ENCODE data around the gene PTCH1. TPM values are rescaled to one million over a fixed set of nuclear protein-coding genes. Genes with fewer than 3 reads are reported as not detected.

PTCH1 gene
- polyA plus RNA-seq, 1 donor: 25.3 TPM

DNA sequence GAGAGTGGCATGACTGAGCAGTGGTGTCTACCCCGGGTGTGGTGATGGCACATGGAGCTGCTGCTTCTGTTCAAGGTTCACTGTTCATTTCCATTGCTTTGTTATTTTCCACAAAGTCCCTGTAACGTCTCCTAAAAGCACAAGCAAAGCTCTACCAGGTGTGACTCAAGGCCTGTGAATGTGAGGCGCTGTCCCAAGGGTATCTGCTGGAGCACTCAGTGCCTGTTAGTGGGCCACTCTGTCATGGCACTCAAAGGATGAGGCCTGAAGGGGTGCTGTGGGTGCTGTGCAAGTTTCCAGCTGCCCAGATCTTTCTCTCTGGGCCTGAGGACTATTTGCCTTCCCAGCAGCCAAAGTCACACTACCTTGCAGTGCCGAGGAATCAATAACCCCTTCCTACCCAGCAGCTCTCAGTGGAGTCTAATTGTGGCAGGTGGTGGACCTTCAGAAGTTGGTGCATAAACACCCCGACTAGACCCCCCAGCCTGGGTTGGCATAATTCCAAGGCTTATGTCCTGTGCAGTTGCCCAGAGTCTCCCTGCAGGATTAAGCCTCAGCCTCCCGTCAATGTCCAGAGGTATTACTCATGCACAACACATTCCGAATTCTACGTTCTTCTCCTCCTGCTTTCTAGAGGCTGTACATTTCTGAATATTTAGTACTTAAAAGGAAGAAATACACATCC lies 17.4 kb upstream of the PTCH1 start:
- no peak overlapping the region for H3K4me3 ChIP-seq (ENCODE audit: low read length)
- H3K4me1 ChIP-seq (ENCODE audit: control insufficient read depth, insufficient read depth, low read length): no peaks in the 10 kb centered on the region
- H3K27me3 ChIP-seq (ENCODE audit: control insufficient read depth, insufficient read depth, low read length): no peaks in the 10 kb centered on the region
- no peaks in the 10 kb centered on the region for H3K36me3 ChIP-seq (ENCODE audit: control insufficient read depth, insufficient read depth, low read length)
- no CpG with 5 or more reads among the region's 8 CpGs for WGBS (ENCODE audit: insufficient coverage, low lambda C conversion rate)
- H3K27ac ChIP-seq (ENCODE audit: low read length): no peak overlapping the region
- no peak for DNase-seq
- no peaks in the 10 kb centered on the region for H3K9me3 ChIP-seq (ENCODE audit: control insufficient read depth, low read depth, low read length)

DNA sequence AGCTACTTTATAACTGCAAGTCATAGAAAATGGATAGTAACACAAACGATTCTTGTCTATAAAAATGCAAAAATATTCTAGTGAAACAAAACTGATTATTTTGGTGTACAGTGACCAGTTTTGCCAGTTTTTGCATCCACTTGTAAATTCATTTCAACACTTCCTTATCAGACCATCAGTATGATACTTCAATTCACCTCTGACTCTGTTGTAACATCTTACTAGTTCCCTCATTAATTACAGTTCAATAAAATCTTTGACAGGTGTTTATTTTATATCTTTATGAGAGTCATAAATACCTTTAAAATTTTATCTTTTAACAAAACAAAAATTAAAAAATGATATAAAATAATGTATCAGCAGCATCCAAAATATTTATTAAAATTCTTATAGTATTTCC lies 13.1 kb upstream of the PTCH1 start:
- WGBS (ENCODE audit: insufficient coverage, low lambda C conversion rate): 100% methylated on average over 1 of the region's 1 CpG
- Histone ChIP-seq H3K27ac (ENCODE audit: low read length) (no peak overlapping the region), H3K9me3 (ENCODE audit: control insufficient read depth, low read depth, low read length) (no peaks in the 10 kb centered on the region), H3K36me3 (ENCODE audit: control insufficient read depth, insufficient read depth, low read length) (no peaks in the 10 kb centered on the region), H3K27me3 (ENCODE audit: control insufficient read depth, insufficient read depth, low read length) (no peaks in the 10 kb centered on the region), H3K4me3 (ENCODE audit: low read length) (no peak overlapping the region), H3K4me1 (ENCODE audit: control insufficient read depth, insufficient read depth, low read length) (no peaks in the 10 kb centered on the region)
- DNase-seq: no peak

DNA sequence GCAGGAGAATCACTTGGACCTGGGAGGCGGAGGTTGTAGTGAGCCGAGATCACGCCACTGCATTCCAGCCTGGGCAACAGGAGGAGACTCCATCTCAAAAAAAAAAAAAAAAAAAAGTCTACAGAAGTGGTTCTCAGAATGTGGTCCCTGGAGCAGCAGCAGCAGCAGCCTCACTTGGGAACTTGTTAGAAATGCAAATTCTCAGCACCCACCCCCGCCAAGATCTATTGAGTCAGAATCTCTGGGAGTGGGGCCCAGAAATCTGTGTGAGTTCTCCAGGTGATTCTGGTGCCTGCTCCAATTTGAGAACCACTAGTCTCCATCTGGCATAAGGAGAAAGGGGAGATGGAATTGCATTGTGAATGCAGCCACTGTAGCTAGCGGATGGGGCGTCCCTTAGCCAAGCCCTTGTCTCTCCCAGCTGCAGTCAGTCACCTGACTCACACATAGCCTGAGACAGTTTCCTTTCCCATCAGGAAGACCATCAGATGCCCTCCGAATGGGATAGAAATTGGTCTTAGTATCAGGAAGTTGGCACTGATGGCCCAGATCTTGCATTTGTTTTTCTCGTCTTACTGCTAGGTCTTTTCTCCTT lies 12.2 kb upstream of the PTCH1 start:
- no peaks in the 10 kb centered on the region for H3K36me3 ChIP-seq (ENCODE audit: control insufficient read depth, insufficient read depth, low read length)
- no peak overlapping the region for H3K27ac ChIP-seq (ENCODE audit: low read length)
- no peaks in the 10 kb centered on the region for H3K4me1 ChIP-seq (ENCODE audit: control insufficient read depth, insufficient read depth, low read length)
- H3K27me3 ChIP-seq (ENCODE audit: control insufficient read depth, insufficient read depth, low read length): no peaks in the 10 kb centered on the region
- no CpG with 5 or more reads among the region's 8 CpGs for WGBS (ENCODE audit: insufficient coverage, low lambda C conversion rate)
- no peak overlapping the region for H3K4me3 ChIP-seq (ENCODE audit: low read length)
- no peak for DNase-seq
- no peaks in the 10 kb centered on the region for H3K9me3 ChIP-seq (ENCODE audit: control insufficient read depth, low read depth, low read length)

DNA sequence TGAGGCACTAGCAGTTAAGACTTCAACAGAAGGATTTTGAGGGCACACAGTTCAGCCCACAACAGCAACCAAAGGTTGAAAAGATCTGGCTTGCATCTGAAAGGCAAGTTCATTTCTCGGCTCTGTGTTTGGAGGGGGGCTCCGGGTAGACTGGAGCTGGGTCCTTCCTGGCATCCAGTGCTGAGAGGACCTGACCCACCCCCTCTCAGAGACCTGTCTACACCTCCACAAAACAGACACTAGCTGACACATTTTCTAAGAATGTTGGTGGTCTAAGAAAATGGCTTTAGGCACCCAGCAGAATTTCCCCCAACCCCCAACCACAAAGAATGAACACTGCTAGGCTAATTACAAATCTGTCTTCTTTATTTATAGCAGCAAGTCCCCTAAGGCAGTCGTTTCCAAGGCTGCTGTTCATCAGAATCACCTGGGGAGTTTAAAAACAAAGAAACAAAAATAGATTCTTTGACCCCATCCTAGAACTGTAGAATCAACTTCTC lies 6.2 kb upstream of the PTCH1 start:
- H3K36me3 ChIP-seq (ENCODE audit: control insufficient read depth, insufficient read depth, low read length): no peaks in the 10 kb centered on the region
- H3K27me3 ChIP-seq (ENCODE audit: control insufficient read depth, insufficient read depth, low read length): no peaks in the 10 kb centered on the region
- no peaks in the 10 kb centered on the region for H3K4me1 ChIP-seq (ENCODE audit: control insufficient read depth, insufficient read depth, low read length)
- H3K4me3 ChIP-seq (ENCODE audit: low read length): no peak overlapping the region
- WGBS (ENCODE audit: insufficient coverage, low lambda C conversion rate): no CpG with 5 or more reads among the region's 3 CpGs
- no peak for DNase-seq
- H3K9me3 ChIP-seq (ENCODE audit: control insufficient read depth, low read depth, low read length): no peaks in the 10 kb centered on the region
- H3K27ac ChIP-seq (ENCODE audit: low read length): no peak overlapping the region

DNA sequence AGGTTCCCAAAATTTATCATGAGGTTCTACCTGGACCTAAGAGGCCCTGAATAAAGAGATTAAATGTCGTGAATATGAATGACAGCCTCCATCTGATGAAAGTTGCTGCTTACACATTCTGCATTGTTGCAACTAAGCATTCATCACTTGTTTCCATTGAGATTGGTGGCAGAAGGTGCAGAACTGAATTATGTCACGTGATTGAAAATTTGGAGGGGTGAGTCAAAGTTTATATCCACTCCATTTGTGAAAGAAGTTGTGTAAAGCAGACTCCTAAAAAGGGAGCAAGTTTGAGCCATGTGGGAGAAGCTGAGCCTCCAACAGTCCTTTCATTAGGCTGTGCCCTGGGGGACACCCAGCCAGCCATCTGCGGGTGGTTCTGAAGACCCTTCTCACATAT lies 4.9 kb upstream of the PTCH1 start:
- DNase-seq: no peak
- H3K9me3 ChIP-seq (ENCODE audit: control insufficient read depth, low read depth, low read length): peaks cover under 1% of the 10 kb centered on the region
- WGBS (ENCODE audit: insufficient coverage, low lambda C conversion rate): no CpG with 5 or more reads among the region's 3 CpGs
- no peaks in the 10 kb centered on the region for H3K4me1 ChIP-seq (ENCODE audit: control insufficient read depth, insufficient read depth, low read length)
- H3K27me3 ChIP-seq (ENCODE audit: control insufficient read depth, insufficient read depth, low read length): peaks cover 3% of the 10 kb centered on the region
- no peak overlapping the region for H3K4me3 ChIP-seq (ENCODE audit: low read length)
- no peaks in the 10 kb centered on the region for H3K36me3 ChIP-seq (ENCODE audit: control insufficient read depth, insufficient read depth, low read length)
- no peak overlapping the region for H3K27ac ChIP-seq (ENCODE audit: low read length)

DNA sequence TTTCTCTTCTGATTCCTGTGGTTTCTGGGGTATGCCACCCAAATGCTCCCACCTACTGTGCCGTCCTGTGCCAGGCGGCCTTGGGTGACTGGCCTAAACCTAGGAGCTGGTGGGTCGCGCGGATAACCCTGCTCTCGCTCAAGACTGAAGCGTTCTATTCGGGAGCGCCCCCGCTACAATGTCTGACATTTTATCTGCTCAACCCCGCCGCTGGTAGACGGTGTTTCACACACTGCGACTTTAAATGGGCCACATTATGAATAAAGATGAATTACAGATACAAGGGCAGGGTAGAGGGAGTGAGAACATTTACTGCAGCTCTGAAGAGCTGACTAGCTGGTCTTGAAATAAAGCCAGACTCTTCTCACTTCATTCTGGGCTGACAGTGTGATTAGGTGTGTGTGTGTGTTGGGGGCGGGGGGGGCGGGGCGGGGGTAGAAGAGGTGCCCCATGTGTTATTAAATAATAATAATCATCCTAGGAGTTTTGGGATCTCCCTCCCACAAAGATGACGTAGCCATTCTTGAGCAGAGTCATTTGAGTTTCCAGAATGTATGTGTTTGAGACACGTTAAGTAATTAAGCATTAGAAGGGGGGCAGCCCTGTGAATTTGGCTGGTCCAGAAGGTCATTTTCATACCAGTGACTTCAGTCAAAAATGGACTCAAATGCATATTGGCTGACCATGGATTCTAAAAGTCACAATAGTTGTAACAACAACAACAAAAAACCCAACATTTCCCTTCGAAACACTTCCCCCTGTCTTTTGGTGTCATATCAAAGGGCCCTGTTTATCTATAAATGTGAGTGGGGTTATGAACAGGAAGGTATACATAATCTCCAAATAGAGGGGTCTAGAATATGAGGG lies 1.0 kb upstream of the PTCH1 start:
- H3K27me3 ChIP-seq (ENCODE audit: control insufficient read depth, insufficient read depth, low read length): peaks cover 10% of the 10 kb centered on the region
- no peak for DNase-seq
- no CpG with 5 or more reads among the region's 20 CpGs for whole genome bisulfite sequencing (ENCODE audit: insufficient coverage, low lambda C conversion rate)
- peaks cover 2% of the 10 kb centered on the region for H3K9me3 ChIP-seq (ENCODE audit: control insufficient read depth, low read depth, low read length)
- H3K36me3 ChIP-seq (ENCODE audit: control insufficient read depth, insufficient read depth, low read length): no peaks in the 10 kb centered on the region
- H3K4me1 ChIP-seq (ENCODE audit: control insufficient read depth, insufficient read depth, low read length): peaks cover 6% of the 10 kb centered on the region
- peak overlapping the region; percentile 65 for H3K4me3 ChIP-seq (ENCODE audit: low read length)
- peak overlapping the region; percentile 78 for H3K27ac ChIP-seq (ENCODE audit: low read length)

DNA sequence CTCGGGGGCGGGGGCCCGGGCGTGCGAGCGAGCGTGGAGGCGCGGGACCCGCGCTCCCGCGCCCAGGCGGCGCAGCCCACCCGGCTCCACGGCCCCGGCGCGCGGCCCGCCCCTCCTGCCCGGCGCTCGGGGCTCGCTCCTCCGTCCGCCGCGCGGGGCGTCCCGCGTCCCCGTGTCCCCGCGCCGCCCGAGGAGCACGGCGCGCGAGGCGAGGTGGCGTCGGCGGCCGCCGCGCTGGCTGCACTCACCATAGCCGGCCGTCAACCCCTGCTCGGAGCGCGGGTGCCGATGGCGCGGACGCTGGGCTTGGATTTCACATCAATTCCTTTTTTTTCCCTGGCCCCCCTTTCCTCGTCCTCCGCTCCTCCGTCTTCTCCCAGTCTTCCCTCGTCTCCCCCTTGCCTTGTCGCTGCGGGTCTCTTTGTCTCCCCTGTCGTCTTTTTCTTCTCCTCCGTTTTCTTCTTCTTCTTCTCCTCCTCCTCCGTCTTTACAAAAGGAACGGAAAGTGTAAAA lies 494 bp downstream of the PTCH1 start:
- H3K4me1 ChIP-seq (ENCODE audit: control insufficient read depth, insufficient read depth, low read length): peaks cover 17% of the 10 kb centered on the region
- WGBS (ENCODE audit: insufficient coverage, low lambda C conversion rate): 0% methylated on average over 8 of the region's 69 CpGs
- no peaks in the 10 kb centered on the region for H3K36me3 ChIP-seq (ENCODE audit: control insufficient read depth, insufficient read depth, low read length)
- peak overlapping the region; percentile 78 for H3K27ac ChIP-seq (ENCODE audit: low read length)
- H3K4me3 ChIP-seq (ENCODE audit: low read length): peak overlapping the region; percentile 65
- peaks cover 10% of the 10 kb centered on the region for H3K27me3 ChIP-seq (ENCODE audit: control insufficient read depth, insufficient read depth, low read length)
- DNase-seq: no peak
- H3K9me3 ChIP-seq (ENCODE audit: control insufficient read depth, low read depth, low read length): peaks cover 2% of the 10 kb centered on the region

DNA sequence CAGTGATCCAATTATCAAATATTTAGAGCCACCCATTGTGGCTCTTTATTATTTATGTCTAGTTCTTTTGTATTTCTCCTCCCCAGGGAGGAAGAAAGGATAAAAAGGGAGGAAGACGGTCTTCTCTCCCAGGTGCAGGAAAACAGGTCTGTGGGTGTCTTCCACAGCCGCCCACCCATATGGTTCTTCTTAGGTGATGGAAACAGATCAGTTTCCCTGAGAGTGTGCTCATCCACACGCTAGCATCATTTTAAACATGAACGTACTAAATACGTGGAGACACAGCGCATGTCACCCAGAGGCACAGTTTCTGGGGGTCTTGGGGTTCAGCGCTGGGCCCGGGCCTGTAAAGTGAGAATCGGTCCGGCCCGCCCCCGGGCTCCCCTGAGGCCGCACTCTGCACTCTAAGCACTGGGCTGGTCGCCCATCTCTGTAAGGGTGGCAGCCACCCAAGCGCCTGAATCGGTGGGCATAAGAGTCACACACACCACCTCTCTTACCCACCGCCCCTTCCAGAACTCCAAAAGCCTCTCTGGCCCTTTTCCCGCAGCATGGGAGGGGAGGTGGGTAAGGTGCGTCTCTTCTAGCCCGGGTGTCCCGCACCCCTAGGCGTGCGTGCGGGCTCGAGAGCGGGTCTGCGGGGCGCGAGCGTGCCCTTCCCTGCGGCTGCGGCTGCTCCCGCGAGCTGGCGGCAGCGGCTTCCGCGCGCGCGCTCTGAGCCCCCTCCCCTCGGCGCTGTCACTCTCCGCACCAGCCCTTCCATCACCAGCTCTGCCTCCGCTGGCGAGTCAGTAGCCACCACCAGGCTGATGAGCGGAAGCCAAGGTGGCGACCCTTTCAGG lies 1.3 kb downstream of the PTCH1 start:
- Histone ChIP-seq H3K36me3 (ENCODE audit: control insufficient read depth, insufficient read depth, low read length) (no peaks in the 10 kb centered on the region), H3K4me3 (ENCODE audit: low read length) (peak overlapping the region; percentile 63), H3K27me3 (ENCODE audit: control insufficient read depth, insufficient read depth, low read length) (peaks cover 10% of the 10 kb centered on the region), H3K9me3 (ENCODE audit: control insufficient read depth, low read depth, low read length) (peaks cover 2% of the 10 kb centered on the region), H3K4me1 (ENCODE audit: control insufficient read depth, insufficient read depth, low read length) (peaks cover 17% of the 10 kb centered on the region), H3K27ac (ENCODE audit: low read length) (peak overlapping the region; percentile 47)
- peak in 1 of 2 donors; percentile 47 for DNase-seq
- no CpG with 5 or more reads among the region's 48 CpGs for WGBS (ENCODE audit: insufficient coverage, low lambda C conversion rate)

DNA sequence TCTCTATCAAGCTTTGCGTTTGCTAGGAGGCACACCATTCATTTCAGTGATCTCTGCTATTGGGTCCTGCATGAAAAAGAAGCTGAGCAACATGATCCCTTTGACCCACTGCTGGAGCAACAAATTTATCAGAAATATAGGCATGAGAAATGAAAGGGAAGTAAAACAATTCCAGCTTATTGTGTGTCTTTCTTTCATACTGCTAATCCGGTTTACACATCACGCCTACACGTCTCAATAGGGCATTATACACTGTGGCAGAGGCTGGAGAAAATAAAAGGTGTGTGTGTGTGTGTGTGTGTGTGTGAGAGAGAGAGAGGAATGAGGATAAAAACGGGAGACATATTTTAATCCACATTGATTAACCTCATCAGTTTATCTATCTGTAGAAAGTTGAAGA lies 2.4 kb downstream of the PTCH1 start:
- DNase-seq: no peak
- peaks cover 10% of the 10 kb centered on the region for H3K27me3 ChIP-seq (ENCODE audit: control insufficient read depth, insufficient read depth, low read length)
- H3K27ac ChIP-seq (ENCODE audit: low read length): peak overlapping the region; percentile 51
- H3K4me1 ChIP-seq (ENCODE audit: control insufficient read depth, insufficient read depth, low read length): peaks cover 17% of the 10 kb centered on the region
- 50% methylated on average over 1 of the region's 5 CpGs for WGBS (ENCODE audit: insufficient coverage, low lambda C conversion rate)
- H3K4me3 ChIP-seq (ENCODE audit: low read length): peak overlapping the region; percentile 63
- no peaks in the 10 kb centered on the region for H3K36me3 ChIP-seq (ENCODE audit: control insufficient read depth, insufficient read depth, low read length)
- peaks cover 2% of the 10 kb centered on the region for H3K9me3 ChIP-seq (ENCODE audit: control insufficient read depth, low read depth, low read length)

Measured in large intestine (tissue), 3 donors.